GM19023 (cell line): Measurements from ENCODE around the gene BRD2.

Source experiments
- ATAC-seq: cut with Tn5 transposase; IDR thresholded peaks from one replicate; pipeline ENCODE4 v1.9.1; 2021; ENCODE audit warnings: mild to moderate bottlenecking, moderate library complexity; ENCODE audit not compliant: unreplicated experiment

The BRD2 gene

DNA sequence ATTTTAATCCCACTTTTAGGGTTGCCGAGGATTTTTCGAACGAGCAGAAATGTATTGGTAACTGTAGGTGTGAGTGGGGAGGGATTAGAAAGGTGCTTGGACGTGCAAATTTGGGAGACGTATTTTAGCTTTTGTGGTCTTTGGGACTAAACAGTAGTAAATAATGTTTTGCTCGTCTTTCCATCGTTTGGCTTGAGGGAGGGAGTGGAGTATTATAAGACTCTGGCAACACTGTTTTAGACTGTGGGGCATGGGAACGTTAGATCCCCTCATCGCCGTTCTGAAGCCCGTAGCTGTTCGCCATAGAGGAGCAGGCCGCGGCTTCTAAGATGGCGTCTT is 2.8 kb downstream of the BRD2 start:
- ATAC-seq: no peak

DNA sequence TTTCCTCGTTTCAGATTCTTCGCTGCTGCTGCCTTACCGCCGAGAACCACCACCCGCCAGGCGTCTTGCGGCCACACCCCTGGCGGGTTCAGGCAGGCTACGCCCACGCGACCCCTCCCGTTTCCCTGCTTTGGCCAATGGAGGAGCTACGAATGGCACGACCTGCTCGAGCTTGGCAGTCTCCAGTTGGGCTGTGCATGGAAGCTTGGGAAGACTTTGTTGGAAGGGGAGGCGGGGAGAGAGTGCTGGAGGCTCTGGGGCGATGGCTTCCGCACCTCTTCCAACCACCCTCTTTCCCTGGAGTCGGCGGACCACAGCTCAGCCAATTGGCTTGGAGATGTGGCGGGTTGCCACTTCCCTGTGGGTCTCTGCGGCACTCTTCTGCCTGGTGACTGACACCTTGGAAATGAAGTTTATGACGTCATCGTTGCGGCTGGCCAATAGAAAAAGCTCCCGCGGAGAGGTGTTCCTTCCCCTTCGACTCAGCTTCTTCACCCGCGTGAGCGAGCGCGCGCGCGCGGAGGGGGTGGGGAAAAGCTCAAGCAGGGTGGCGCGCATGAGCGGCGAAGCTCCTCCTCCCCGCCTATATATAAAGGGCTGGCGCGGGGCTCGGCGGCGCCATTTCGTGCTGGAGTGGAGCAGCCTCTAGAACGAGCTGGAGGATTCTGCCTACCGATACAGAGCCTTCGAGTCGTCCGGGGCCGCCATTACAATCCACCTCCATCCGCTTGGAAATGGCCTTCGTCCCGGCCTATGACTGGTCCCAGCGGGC is 3.4 kb downstream of the BRD2 start:
- peak; percentile 42 for ATAC-seq

DNA sequence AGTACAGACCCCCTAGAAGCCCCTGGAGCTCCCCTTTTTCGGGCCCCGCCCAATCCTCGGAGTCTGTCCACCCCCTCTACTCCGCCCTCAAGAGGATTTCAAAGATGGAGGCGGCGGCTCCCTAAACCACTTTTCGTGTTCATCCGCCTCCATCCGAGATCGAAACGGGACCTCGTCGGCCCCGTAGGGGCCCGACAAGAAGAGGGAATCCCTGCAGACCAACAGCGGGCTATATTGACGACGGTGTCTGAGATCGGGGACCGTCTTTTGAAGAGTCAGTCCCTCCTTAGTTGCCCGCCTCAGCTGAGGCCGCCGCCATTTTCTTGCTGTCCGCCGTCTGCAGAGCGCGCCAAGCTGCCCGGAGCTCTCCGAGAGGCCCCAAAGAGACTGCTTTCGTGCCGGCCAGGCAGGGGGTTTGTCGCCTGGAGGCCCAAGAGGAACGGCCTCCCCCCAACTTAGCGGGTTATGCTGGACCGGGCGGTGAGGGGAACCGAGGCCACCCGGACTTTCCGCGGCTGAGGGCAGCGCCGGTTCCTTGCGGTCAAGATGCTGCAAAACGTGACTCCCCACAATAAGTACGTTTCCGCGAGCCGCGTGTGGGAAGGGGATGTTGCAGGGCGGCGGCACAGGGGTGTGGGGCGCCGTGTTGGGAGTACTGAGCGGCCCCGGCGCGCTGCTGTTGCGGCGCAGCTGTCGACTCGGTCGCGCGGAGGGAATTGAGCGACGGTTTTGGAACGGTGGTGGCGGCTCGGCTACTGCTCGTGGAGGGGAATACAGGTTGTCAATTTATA is 4.2 kb downstream of the BRD2 start:
- no peak for ATAC-seq

DNA sequence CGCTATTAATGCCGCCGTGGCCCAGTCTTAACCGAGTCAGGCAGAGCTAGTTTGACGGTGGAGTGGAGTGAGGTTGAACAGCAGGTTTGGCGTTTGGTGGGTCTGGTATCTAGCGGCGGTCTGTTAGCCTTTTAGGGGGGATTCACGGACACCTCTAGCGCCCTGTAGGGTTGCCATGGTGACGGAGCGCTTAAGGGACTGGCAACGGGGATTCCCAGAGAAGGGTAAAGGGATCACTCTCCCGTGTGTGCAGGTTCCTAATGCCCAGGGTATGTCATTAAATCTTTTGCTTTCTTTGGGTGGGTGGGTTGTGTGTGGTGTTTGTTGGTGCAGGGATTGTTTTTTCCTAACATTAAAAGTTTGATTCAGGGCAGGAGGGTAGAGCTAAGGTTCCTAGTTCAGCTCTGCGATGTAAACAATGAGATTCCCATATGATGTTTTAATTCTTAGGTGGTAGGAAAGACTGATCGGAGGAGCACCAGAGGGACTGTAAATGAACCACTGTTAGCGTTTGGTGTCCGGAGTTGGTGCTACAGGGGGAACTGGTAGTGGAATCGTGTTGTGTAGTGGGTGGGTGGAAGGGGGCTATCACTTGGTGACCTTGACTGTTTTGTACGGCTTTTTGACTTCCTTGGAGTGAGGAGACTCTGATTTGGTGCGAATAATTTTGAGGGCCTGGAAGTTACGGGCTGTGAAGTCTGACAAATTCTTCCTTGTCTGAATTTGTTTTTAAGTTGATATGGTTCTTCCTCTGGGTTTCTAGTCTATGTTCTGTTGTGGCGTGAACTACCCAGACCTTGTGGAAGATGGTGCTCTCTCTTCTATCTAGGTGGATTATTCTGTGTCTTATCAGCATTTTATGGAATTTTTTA is 5.0 kb downstream of the BRD2 start:
- ATAC-seq: no peak

DNA sequence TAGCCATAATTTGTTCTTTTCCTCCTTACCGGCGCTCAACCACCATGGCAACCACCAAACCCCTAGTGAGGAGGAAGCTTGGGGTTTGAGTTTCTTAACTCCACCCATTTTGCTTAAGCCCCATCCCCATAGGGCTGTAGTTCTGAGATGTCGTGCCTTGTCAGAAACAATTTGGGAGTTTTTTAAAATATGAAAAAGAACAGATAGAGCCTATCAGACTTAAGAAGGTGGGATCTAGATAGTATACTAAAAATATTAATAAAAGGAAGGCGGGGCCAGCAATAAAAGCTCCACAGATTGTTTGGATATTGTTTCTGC is 5.6 kb downstream of the BRD2 start:
- ATAC-seq: no peak

DNA sequence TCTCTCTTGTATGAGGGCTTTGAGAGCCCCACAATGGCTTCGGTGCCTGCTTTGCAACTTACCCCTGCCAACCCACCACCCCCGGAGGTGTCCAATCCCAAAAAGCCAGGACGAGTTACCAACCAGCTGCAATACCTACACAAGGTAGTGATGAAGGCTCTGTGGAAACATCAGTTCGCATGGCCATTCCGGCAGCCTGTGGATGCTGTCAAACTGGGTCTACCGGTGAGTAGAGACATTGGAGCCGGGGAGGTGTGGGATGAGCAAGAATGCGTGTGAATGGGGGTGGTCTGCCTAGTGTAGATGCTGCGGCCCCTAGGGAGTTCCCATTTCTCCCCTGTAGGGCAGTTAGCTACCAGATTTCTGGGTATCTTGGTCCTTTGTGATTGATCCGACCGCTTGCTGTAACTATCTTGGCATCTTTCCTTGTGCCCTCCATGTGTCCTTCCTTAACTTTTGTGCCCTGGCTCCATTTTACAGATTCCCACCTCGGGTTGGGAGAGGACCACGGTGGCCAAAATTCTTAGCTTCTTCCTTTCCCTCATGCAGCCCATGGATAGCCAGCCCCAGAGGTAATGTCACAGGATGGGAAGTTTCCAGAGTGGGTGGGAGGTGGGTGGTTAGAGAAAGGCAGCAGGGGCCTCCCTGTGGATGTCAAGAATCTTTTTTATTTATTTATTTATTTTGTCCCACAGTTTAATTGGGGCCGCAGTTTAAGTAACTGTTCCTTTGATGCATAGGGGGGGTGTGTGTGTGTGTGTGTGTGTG is 6.3 kb downstream of the BRD2 start:
- no peak for ATAC-seq

DNA sequence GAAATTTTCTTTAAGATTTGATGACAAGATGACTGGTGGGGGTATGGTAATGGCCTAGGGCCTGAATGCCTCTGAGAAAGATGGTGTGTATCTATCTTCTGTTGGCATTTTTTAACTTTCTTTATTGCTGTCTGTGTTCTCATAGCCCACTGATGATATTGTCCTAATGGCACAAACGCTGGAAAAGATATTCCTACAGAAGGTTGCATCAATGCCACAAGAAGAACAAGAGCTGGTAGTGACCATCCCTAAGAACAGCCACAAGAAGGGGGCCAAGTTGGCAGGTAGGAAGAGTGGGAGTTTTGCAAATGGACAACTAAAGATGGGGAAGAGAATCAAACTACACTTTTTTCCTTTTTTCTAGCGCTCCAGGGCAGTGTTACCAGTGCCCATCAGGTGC is 7.5 kb downstream of the BRD2 start:
- ATAC-seq: no peak

DNA sequence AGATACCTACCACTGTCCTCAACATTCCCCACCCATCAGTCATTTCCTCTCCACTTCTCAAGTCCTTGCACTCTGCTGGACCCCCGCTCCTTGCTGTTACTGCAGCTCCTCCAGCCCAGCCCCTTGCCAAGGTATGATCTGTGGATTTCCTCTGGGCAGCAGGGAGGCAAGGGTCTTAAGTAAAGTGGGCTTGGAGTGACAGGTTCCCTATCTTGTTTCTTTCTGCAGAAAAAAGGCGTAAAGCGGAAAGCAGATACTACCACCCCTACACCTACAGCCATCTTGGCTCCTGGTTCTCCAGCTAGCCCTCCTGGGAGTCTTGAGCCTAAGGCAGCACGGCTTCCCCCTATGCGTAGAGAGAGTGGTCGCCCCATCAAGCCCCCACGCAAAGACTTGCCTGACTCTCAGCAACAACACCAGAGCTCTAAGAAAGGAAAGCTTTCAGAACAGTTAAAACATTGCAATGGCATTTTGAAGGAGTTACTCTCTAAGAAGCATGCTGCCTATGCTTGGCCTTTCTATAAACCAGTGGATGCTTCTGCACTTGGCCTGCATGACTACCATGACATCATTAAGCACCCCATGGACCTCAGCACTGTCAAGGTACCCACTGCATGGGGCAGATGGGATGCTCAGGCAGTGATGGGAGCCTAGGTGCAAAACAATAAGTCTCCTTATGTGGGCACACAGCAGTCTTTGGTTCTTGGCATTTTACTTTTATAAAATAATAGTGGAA is 8.1 kb downstream of the BRD2 start:
- no peak for ATAC-seq

DNA sequence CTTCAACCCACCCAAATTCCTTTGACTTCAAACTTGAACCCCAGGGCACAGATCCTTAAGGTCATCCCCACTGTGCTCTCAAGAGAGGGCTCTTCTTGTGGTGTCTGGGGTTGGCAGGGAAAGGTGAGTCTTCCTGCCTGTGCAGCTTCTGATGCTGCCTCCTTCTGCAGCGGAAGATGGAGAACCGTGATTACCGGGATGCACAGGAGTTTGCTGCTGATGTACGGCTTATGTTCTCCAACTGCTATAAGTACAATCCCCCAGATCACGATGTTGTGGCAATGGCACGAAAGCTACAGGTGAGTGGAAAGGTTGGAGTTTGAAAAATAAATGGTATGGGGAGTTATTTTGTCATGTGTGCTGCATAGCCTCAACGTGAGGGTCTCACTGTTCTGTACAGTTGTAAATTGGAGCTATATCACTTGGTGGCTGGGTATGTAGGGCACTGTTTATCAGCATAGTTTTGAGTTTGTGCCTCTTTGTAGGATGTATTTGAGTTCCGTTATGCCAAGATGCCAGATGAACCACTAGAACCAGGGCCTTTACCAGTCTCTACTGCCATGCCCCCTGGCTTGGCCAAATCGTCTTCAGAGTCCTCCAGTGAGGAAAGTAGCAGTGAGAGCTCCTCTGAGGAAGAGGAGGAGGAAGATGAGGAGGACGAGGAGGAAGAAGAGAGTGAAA is 9.0 kb downstream of the BRD2 start:
- ATAC-seq: no peak

DNA sequence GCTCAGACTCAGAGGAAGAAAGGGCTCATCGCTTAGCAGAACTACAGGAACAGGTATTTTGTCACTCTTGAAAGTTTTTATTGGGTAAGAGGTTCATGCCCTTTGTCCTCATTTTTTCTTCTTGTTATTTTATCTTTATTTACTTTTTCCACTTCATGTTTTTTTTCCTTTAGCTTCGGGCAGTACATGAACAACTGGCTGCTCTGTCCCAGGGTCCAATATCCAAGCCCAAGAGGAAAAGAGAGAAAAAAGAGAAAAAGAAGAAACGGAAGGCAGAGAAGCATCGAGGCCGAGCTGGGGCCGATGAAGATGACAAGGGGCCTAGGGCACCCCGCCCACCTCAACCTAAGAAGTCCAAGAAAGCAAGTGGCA is 9.5 kb downstream of the BRD2 start:
- ATAC-seq: no peak

DNA sequence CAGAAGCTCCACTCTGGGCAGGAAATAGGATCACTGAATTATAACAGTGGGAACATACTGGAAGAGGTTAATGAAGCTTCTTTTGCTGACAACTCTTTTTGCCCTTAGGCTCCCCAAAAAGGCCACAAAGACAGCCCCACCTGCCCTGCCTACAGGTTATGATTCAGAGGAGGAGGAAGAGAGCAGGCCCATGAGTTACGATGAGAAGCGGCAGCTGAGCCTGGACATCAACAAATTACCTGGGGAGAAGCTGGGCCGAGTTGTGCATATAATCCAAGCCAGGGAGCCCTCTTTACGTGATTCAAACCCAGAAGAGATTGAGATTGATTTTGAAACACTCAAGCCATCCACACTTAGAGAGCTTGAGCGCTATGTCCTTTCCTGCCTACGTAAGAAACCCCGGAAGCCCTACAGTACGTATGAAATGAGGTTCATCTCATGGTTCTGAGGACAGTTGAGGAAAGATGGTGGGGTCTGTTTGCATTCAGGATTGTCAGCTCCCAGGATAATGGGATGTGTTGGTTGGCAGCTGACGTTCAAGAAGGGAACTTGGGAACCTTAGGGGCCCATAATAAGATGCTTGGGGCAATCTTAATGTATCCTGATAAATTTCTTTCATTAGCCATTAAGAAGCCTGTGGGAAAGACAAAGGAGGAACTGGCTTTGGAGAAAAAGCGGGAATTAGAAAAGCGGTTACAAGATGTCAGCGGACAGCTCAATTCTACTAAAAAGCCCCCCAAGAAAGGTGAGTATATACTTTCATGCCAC is 11.5 kb downstream of the BRD2 start:
- ATAC-seq: no peak

DNA sequence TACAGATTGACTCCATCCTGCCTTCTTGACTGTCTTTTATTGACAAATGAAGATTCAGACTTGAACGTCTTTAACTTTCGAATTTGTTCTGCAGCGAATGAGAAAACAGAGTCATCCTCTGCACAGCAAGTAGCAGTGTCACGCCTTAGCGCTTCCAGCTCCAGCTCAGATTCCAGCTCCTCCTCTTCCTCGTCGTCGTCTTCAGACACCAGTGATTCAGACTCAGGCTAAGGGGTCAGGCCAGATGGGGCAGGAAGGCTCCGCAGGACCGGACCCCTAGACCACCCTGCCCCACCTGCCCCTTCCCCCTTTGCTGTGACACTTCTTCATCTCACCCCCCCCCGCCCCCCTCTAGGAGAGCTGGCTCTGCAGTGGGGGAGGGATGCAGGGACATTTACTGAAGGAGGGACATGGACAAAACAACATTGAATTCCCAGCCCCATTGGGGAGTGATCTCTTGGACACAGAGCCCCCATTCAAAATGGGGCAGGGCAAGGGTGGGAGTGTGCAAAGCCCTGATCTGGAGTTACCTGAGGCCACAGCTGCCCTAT is 12.2 kb downstream of the BRD2 start:
- no peak for ATAC-seq

DNA sequence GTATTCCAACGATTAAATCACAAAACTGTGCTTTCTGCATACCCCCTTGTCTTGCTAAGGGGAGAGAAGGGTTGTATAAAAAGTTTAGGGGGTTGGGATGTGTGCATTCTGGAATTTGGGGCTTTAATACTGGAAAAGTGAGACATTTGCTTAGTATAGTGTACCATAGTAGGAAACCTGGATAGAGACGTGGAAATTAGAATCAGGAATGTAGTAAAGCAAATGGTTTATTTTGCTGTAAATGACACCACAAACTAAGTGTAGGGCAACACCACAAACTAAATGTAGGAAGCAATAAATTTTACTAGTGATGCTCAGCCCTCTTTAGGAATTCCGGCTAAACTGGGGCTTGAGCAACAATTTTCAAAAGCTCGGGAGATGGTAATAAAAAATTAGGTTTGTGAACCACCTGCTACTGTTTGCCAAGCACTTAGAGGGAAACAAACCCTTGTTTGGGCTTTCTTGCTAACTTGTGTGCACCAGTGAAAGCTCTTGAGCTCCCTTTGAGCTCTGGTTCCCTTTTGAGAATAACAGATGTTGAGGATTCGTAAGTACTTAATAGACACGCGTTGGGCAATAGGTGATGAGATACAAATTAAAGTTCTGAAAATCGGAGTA is 13.8 kb downstream of the BRD2 start:
- no peak for ATAC-seq

DNA sequence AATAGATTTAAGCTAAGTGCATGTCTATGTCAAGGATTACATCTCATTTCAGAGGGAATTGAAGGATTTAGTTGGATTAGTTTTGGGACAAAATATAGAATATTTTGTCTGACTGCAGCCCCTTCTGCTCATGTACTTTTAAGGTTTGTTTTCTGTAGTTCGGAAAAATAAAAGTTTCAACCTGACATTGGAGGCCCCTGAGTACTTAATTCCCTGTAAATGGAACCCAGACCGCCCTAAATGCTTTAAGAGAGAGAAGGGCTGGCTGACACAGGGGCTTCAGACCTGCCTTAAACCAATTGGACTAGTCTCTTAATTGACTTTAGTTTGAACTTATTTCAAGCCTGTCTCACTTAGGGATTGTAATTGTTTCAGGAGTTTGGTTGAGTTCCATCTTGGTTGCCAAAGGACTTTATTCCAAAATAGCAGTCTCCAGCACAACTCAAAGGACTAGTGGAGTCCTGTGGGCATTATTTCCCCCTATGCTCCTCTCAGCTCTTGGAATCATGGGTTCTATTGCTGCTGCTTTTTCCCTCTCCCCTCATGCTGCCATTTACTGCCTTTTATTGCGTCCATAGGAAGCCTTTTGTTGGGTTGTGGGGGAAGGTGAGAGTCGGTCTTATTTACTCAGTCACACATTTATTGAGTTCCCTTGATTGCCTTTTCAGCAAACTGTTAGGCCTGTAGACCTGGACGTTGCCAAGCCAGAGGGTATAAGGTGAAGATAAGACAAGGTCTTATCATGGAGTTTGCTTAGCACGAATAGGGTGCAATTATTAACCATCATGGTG is 14.5 kb downstream of the BRD2 start:
- ATAC-seq: no peak

DNA sequence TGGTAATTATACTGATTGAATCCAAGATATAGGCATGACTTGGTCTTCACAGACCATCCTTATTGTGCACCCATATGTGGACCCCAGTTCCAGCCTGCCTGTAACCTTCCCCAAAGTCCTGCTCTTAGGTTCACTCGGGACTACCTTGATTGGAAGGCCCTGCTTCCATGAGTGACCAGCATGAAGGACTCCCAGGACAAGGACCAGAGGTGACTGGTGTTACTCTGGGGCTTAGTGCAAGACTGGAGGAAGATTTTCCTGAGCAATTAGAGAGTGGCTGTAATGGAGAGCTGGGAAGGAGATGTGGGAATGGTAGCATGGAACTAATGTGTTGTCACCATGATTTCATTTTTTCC is 15.1 kb downstream of the BRD2 start:
- no peak for ATAC-seq

DNA sequence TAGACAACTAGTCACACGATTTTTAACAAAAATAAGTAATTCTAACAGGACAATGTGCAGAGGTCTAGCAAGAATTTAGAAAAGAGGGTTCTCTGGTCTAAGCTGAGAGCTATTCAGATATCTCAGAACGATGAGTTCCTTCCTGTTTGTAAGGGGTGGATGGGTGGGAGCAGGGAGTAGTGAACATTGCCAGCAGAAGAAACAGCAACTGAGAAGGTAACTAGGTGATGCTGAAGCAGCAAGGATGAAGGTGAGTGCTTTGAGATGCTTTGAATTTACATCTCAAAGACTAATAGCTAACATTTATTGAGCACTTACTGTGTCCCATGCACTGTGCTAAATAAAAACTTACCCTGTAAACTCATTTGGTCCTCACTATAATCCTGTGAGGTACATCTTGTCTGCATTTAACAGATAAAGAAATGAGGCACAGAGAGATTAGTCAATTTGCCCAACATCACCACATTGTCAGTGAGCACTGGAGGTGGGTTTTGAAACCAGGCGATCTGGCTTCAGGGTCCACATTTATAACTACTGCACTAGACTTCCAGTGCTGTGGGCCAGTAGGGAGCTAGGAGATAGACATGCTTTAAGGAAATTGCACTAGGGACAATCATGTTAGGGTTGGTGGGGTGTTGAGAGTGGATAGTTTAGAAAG is 15.7 kb downstream of the BRD2 start:
- ATAC-seq: no peak
